Cardiac septum (tissue), 1 donor: ENCODE measurements around the gene ZNF385A. TPM values are rescaled to one million over a fixed set of nuclear protein-coding genes. Genes with fewer than 3 reads are reported as not detected.

Experiments used
- DNase-seq: peaks from one replicate; pipeline ENCODE4 v3.0.0-alpha.2; 2020; ENCODE audit warnings: low spot score
- intact Hi-C: fragments of 100-400 bp; cut with DNase I; formaldehyde crosslinking; loops from one replicate; pipeline ENCODE4 v1.14.0; 2022
- total RNA-seq: library from RNA; stranded (reverse); fragmentation: NEBNext Ultra II Directional; extraction: Animal tissue kit (Norgen Biotek cat#: 25700); gene quantifications from one replicate; pipeline ENCODE4 v1.2.1, GENCODE V29; 2021
- donor health status: DM: no; HTN: no; CAD: no.

ZNF385A gene
- total RNA-seq, 1 donor from 2014 or later: 4.8 TPM

DNA sequence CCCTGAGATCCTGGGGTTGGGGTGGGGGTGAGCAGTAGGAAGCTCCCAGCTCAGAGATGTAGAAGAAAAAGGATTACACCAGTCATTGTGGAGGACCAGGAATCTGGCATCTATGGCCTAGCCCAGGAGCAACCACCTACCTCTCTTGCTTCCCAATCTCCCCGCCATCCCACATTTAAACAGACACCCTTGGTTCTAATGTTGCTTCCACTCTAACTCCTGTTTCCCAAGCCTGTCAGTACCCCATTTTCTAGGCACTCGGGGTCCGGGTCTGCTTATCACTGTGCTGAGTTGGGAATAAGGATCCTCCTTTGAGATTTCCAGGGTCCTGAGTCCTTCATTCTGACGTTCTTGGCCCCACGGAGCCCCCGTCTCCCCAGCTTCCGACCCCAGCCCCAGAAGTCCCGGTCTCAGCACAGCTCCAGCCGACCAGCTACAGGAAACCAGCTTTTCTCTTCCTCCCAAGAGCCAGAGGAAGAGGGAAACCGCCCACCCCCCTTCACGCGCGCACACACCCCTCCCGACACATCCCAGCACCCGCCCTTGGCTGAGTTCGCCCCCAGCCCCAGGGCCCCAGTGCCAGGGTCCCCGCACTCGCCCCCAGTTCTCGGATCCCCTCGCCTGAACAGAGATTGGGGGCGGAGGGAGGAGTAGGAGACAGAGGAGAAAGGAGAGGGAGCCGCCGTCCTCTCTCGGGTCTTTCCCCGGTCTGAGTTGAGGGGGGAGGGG is 33.3 kb upstream of the ZNF385A start:
- DNase-seq: no peak
- intact Hi-C loops: no loop called here

DNA sequence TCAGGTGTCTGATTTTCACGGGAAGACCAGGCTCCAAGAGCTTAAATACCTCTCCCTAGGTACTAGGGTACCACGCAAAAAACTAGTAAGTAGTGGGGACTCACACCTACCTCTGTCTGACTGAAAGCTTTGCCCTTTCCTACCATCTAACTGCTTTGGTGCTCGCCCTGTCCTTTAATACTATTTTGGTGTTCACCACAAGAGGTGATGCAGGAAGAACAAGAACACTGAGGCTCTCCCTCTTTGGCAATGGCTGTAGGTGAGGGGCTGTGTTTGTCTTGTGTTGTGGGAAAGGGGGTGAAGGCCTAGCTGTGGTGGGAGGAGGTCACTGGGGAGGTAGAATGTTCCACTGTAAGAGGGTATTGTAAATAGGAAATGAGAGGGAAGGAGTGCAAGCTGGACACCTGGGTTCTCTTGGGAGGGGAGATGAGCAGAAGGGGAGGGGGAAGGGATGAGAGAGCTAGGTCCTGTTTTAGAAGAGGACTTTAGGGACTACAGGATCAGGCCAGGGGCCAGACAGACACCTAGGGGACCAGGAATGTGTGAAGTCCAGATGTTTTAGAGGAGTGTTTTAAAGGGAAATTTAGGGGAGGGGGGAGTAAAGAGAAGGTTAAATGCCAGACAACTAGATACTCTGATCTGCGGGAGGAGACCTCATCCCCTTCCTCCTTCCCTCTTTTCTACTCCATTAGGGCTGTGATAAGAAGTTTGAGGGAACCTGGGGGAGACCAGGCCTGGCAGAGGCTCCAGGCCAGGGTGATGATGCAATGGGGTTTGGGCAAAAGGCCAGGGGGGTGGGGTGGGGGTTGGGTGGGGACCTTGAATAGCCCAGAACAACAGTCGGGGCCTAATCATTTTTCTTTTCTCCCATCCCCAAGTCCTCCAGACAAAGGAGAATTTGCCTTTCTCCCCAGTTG is 32.4 kb upstream of the ZNF385A start:
- intact Hi-C loops: no loop called here
- no peak for DNase-seq

DNA sequence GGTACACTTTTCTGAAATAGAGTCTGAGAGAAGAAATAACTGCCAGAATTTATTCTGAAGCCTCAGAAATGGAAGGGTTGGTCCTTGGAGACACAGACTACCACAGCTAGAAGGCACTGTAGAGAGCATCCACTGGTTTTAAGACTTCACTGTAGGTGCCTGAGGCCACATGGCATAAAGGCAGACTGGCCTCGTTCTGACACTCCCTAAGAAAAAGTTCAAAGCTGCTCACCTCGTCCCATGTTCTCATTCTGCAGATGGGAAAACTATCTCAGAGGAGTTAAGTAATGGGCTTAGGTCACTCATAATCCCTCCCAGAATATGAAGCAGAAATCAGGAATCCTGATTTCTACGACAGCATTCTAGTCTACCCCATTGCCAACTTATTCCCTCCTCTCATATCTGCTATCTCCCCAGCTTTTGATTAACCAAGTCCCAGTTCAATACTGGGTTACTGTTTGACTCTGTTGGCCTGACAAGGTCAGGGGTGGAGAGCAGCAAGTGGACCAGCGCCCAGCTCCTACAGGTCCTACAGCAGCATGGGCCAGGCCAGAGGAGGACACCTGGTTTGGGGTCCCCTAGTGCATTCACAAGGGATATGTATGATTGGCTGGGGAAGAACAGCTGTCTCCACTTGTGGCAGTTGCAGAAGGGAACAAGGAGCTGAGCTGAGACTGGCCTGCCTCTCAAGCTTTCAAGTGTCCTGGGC is 30.8 kb upstream of the ZNF385A start:
- intact Hi-C loops: no loop called here
- no peak for DNase-seq

DNA sequence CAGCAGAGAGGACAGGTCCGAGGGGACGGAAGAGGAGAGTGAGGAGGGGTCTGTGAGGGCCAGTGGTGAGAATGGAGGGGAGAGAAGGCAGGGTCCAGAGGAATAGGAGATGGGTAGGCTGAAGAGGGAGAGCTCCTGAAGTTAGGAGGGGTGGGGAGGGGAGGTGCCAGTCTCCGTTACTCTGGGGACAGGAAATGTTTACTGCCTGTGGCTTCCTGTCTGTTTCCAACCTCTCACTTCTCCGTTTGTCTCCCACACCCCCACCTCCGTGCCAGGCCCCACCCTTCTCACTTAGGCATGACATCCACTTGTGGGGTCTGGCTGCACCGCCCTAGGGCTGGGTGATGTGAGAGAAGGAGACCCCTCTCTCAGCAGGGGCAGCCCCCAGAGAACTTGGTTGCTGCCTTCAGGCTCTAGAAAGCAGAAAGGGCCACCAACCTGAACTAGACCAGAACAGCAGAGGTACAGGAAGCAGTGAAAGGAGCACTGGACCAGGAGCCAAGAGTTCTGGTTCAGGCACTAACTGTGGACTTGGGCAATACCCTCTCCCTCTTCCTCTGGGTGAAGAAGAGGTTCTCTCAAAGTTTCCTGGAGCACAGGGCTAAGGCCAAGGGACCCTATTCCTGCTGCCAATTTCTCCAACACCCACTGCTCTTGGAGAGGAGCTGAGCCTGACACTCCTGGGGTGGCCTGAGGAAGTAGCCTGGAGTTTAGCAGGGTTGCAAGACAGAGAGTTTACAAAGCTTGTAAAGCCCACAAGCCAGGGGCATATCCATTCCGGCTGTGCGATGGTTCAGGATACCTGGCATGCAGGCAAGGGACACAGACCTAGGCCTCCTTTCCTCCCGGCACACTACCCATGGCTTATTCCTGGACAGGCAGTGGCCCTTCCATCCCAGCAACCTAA is 29.0 kb upstream of the ZNF385A start:
- peak; percentile 86 for DNase-seq
- intact Hi-C loops: no loop called here

DNA sequence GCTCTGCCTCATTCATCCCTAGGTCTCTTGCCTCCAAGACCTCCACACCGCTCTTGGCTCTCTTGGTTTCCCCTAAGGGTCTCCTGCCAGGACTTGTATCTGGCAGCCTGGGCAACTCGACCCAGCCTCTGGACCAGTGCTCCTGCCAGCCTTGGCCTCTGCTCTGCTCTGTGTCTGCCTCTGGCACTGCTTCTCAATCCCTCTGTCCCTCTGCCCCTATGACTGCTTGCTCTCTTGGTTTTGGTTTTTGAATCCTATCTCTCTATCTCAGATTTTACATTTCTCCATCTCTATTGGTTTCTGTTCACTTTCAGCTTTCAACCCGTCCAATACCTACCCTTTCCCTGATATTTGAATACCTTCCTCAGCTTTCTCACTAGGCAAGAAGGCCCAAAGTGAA is 28.3 kb upstream of the ZNF385A start:
- no peak for DNase-seq
- intact Hi-C loops: no loop called here

DNA sequence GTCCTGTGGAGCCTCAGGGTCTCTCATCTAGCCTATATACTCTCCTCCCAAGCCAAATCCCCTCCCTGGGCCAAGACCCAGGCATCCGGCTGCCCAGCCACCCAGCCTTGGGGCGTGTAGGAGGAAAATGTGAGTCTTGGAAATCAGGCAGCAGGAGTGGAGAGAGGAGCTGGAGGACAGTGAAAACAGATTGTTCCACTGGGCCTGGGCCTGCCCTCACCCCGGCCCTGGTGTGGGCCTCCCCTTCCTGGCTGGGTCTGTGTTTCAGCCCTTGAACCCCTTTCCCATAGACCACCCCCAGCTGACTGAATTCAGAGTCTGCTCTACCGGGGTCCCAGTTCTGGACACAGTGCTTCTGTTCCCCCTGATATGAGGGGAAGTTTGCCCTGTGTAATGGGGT is 27.8 kb upstream of the ZNF385A start:
- no peak for DNase-seq
- intact Hi-C loops: no loop called here

DNA sequence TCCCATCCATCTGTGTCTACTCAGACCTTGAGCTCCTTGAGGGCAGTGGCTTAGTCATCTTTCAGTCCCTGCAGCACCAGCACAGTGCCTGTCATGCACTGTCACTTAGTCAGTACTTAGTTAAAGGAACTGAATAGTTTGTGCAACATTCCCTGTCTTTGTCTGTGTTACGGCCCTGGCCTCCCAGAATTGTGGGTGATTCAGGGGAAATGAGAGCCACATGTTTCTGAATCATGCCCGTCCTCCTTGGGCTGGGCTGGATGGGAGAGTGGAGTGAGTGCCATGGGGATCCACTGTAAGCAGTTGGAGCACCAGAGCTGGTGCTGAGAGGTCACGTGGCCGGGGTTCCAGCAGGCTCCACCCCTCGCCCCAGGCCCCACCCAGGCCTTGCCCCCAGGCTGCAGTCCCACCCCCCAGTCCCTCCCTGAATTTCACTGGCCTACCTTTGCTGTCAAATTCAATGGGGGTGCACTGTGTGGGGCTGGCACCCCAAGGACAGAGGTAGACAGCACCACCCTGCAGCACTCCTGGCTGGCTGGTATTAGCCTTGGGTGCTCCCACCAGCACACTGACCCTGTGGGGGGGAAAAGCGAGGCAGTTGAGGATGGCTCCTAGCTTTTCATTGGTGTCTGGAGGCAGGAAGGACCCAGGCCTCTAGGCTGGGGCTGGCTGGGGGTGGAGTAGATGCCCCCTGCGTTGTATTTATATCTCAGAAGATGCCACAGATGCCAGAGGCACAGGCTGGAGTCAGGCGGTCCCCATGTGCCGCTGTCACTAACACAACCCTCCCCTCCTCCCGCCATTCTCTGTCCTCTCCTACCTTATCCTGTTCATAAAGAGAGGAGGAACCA is 27.1 kb upstream of the ZNF385A start:
- intact Hi-C loops: no loop called here

DNA sequence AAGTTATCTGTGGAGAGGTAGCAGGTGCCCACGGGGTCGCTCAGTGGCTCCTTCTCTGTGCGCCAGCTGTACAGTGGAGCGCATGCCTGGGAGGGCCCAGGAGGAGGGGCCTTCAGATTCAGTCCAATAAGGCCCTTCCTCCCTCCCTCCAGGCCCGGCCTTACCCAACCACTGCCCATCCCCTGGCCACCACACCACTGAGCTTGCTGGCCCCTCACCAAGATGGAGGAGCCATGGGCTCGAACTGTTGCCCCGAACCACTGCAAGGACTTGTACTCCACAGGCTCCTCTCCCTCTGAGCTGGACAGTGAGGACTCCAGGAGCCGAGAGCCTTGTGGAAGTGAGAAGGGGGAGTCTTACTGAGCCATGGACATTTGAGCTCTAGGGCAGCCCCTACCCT is 24.7 kb upstream of the ZNF385A start:
- no peak for DNase-seq
- intact Hi-C loops: no loop called here

More for the DNA sequence above, 27.1 kb upstream of the ZNF385A start:
- DNase-seq: peak; percentile 88

DNA sequence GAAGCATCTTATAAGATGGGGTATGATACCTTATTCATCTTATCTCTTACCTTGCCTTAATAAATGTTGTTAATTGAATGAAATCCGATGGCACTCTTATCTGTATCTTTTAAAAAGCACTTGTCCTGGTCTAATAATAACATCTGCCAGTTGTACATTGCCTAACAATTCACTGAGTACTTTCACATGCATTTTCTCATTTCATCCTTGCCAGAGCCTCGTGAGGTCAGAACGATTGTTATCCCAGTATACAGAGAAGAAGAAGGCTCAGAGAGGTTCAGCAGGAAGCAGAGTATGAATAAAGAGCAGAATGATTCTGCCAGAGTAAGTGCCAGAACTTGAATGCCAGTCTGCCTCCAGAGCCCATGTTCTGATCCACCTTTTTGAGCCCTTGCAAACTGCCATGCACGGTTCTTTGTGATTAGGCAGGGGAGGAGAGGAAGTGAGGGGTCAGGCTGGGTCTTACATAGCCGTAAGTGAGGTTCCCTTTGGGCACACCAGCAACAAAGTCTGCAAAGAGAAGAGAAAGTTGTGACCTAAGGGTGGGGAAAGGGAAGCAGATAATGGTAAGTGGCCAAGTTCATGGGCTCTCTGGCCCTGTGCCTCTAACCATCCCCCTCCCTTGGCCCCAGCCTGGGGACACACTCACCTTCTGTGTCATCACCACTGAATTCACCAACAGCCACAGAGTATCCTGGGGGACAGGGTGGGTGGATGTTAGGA is 22.8 kb upstream of the ZNF385A start:
- intact Hi-C loops: no loop called here
- no peak for DNase-seq

DNA sequence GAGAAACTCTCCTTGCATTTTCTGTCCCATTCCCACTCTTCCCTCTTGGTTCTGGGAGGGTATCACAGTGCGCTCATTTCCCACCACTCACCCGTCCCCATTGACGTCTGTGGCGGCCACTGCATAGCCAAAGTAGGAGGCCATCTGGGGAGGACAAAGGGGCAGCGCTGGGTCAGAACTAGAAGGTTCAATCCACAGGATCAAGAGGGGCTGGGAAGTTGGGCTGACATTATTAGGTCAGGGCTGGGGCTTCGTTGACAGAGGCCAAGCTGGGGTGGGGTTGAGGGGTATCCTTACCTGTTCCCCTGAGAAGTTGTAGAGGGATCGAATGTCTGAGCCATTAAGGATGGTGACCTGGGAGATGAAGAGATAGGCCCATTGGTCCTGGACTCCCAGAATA is 21.0 kb upstream of the ZNF385A start:
- intact Hi-C loops: no loop called here
- DNase-seq: no peak

DNA sequence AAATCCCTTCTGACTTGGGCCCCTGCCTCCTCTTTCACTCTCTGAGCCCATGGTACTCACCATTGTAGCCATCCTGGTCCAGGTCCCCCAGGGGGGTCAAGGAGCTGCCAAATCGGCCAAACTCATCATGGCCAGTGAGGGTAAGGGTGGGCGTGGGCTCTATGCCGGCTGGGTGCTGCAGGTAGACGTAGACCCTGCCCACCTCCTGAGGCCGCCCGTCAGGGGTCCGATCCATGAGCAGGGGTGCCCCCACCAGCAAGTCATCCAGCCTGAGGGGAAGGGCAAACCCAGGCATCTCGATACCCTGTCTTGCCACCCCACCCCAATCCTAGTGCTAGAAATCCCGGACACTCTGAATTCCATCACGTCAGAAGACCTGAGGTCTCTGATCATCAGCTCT is 20.6 kb upstream of the ZNF385A start:
- intact Hi-C loops: no loop called here
- no peak for DNase-seq

DNA sequence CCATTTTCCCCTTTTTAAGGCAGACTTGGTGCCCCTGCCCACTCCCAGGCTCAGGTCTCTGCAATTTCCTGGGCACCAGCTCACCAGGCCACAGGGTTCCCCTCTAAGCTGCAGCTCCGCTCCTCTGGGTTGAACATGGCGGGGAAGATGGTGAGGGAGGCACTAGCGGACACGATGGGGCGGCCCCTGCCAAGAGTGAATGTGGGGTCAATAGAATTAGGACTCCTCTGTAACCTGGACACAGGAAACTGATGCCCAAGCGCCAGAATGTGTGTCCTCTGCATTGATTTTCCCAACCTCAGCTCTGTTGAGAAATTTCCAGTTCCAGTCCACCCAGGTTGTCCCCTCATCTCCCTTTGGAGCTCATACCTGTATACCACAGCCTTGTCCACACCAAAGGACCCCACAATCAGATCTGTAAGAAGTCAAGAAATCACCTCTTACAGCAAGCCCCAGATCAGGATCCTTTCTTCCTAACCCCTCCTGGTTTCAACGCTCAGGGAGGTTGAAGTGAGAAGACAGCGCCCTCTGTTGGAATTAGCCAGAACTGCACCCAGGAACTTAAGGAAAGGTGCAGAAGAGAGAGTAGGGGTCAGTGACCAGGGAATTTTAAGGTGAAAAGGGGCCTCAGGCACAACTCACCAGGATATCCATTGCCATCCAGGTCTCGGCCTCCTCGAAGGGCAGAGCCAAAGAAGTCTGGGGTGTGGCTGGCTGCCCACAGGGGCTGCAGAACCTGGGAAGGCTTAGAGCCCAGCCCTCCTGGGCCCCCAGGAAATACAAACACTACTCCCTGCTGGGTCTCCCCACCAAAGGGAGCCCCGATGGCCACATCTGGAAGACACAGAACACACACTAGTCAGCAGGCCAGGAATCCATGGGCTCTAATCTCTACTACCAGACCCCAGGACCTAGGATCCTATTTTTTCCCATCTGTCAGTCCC is 19.8 kb upstream of the ZNF385A start:
- no peak for DNase-seq
- intact Hi-C loops: no loop called here

DNA sequence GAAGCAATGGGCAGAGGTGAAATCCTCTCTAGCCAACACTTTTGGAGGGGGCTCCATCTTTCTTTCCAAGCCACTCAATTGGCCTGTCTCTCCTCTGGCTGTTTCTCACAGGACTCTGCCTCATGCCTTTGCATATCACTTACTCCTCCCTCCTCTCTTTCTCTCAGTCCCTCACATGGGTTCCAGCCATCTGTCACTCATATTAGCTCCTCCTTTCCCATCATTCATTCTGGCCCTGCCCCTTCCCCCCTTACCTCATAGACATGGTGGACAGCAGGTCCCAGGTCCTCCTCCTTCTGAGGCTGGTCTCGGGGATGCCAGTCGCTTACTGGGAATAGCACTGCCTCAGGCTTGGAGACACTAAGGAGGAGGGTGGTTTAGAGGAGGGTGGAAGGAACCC is 16.6 kb upstream of the ZNF385A start:
- intact Hi-C loops: no loop called here
- DNase-seq: no peak

DNA sequence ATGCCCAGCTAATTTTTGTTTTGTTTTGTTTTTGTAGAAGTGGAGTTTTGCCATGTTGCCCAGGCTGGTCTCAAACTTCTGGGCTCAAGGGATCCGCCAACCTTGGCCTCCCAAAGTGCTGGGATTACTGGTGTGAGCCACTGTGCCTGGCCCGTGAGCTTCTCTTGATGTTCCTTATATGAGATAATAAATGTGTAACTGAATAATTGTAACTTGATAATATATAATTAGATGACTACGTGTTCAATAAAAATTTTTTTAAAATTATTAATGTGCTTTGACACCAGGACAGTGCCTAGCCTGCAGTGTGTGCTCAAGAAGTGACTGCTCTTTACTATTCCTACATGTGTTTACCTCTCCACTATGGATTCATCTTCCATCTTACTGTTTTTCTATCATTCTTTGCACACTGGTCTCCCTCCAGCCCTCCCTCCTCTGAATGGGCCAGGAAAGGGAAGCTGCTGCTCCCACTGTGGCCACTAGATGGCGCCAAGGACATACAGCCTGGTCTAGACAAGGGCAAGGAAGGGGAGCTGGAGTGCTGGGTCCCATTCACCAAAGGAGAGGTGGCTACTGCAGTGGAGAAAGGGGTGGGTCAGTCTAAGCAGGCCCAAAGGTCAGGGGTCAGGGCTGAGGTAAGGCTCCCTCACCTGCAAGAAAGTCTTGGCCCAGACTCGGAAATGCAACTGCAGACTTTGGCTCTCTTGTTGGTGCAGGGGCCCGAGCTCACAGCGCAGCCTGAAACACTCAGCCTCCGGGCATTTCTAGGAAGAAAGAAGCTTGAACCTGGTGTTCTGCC is 14.7 kb upstream of the ZNF385A start:
- intact Hi-C loops: loop anchor here (1.0 kb wide), 1 partner anchor 40 kb away; no protein-coding TSS in a partner anchor
- DNase-seq: peak; percentile 91

DNA sequence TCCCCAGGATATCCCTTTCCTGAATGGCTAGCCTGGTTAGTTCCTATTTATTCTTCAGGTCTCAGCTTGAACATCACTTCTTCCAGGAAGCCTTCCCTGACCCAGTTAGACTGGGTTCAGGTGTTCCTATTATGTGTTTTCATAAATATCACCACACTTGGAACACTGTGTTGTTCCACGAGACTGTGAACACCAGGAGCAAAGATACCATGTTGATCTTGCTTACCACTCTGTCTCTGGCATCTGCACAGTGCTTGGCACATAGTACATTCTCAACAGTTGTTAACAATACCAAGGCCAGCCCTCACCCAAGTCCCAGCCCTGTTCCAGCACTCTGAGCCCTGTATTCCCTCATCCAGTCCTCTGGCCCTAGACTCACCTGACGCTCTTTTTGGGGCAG is 13.7 kb upstream of the ZNF385A start:
- intact Hi-C loops: no loop called here

DNA sequence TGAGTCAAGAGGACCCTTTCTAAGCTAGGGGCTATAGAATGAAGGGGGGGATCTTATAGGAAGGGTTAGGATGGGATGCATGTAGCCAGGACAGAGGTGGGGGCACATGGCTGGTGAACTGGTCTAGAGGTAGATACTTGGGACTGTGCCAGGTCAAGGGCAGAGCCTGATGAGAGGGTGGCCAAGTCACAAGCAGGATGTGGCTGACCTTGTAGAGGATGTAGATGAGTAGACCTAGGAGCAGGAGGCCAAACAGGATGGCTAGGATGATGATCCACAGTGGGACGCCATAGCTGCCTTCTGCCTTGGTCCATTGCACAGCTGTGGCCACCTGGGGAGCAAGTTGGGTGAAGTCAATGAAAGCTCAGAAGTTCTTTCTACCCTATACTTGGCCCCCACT is 12.6 kb upstream of the ZNF385A start:
- intact Hi-C loops: loop anchor here (1.0 kb wide), 1 partner anchor 13 kb away; the partner anchor contains the start of gene ZNF385A
- no peak for DNase-seq

More for the DNA sequence above, 13.7 kb upstream of the ZNF385A start:
- no peak for DNase-seq
